ENCODE data around the gene TCERG1L.

Gene TCERG1L

GRCh38 chr10:131226446-131227162 lies 84.9 kb downstream of the TCERG1L start:
- no peak for DNase-seq (ENCODE audit: low read depth)

- no peak for DNase-seq (ENCODE audit: low read depth)
Measured at GRCh38 chr10:131224106-131224505, 87.4 kb downstream of the TCERG1L start.

- no peak for DNase-seq (ENCODE audit: low read depth)
Measured at GRCh38 chr10:131223422-131223821, 88.1 kb downstream of the TCERG1L start.

- DNase-seq (ENCODE audit: low read depth) = no peak
Measured at GRCh38 chr10:131222986-131223385, 88.5 kb downstream of the TCERG1L start.

GRCh38 chr10:131221632-131222277 lies 89.8 kb downstream of the TCERG1L start:
- no peak for DNase-seq (ENCODE audit: low read depth)

GRCh38 chr10:131220601-131221171 lies 90.8 kb downstream of the TCERG1L start:
- DNase-seq (ENCODE audit: low read depth) = no peak

- no peak for DNase-seq (ENCODE audit: low read depth)
Measured at GRCh38 chr10:131219955-131220489, 91.5 kb downstream of the TCERG1L start.

GRCh38 chr10:131219584-131219886 lies 92.0 kb downstream of the TCERG1L start:
- DNase-seq (ENCODE audit: low read depth) = no peak

- DNase-seq (ENCODE audit: low read depth) = no peak
Measured at GRCh38 chr10:131218811-131219583, 92.5 kb downstream of the TCERG1L start.

- no peak for DNase-seq (ENCODE audit: low read depth)
Measured at GRCh38 chr10:131216681-131217230, 94.8 kb downstream of the TCERG1L start.

- DNase-seq (ENCODE audit: low read depth) = no peak
Measured at GRCh38 chr10:131215776-131216175, 95.7 kb downstream of the TCERG1L start.

GRCh38 chr10:131214521-131215244 lies 96.8 kb downstream of the TCERG1L start:
- no peak for DNase-seq (ENCODE audit: low read depth)

GRCh38 chr10:131213741-131214505 lies 97.6 kb downstream of the TCERG1L start:
- DNase-seq (ENCODE audit: low read depth) = no peak

- no peak for DNase-seq (ENCODE audit: low read depth)
Measured at GRCh38 chr10:131212763-131213325, 98.7 kb downstream of the TCERG1L start.

- no peak for DNase-seq (ENCODE audit: low read depth)
Measured at GRCh38 chr10:131211965-131212619, 99.4 kb downstream of the TCERG1L start.

GRCh38 chr10:131211559-131211958 lies 100.0 kb downstream of the TCERG1L start:
- no peak for DNase-seq (ENCODE audit: low read depth)

GRCh38 chr10:131211146-131211545 lies 100.4 kb downstream of the TCERG1L start:
- DNase-seq (ENCODE audit: low read depth) = no peak

GRCh38 chr10:131210181-131210580 lies 101.3 kb downstream of the TCERG1L start:
- no peak for DNase-seq (ENCODE audit: low read depth)

GRCh38 chr10:131207584-131208532 lies 103.7 kb downstream of the TCERG1L start:
- no peak for DNase-seq (ENCODE audit: low read depth)
